HepG2 (cell line): ENCODE results near the gene MST1. TPM values are rescaled to one million over a fixed set of nuclear protein-coding genes. Genes with fewer than 3 reads are reported as not detected.

ENCODE experiments used
- BCL6 ChIP-seq: IDR thresholded peaks from 2 replicates; pipeline ENCODE4 v1.6.1; 2016; ENCODE audit warnings: missing genetic modification reagents, missing compliant biosample characterization
- ELF3 ChIP-seq: IDR thresholded peaks from 2 replicates; pipeline ENCODE4 v1.6.1; 2016; ENCODE audit warnings: missing genetic modification reagents, missing compliant biosample characterization
- HNF4A ChIP-seq: sonication (generic); formaldehyde crosslinking; IDR thresholded peaks from 2 replicates; pipeline ENCODE4 v1.4.0; 2020; ENCODE audit warnings: missing genetic modification reagents
- IRX3 ChIP-seq: sonication (generic); formaldehyde crosslinking; IDR thresholded peaks from 2 replicates; pipeline ENCODE4 v1.8.1; 2023; ENCODE audit warnings: mild to moderate bottlenecking, low read depth, missing genetic modification reagents, borderline replicate concordance
- NCOA2 ChIP-seq: sonication (generic); formaldehyde crosslinking; IDR thresholded peaks from 2 replicates; pipeline ENCODE4 v1.8.0; 2022; ENCODE audit warnings: inconsistent platforms
- SIX1 ChIP-seq: sonication (generic); formaldehyde crosslinking; IDR thresholded peaks from 2 replicates; pipeline ENCODE4 v1.4.0; 2020; ENCODE audit warnings: missing genetic modification reagents, borderline replicate concordance
- ZNF589 ChIP-seq: sonication (generic); formaldehyde crosslinking; conservative IDR thresholded peaks from 2 replicates; pipeline ENCODE4 v1.8.0; 2022; ENCODE audit warnings: mild to moderate bottlenecking, moderate library complexity, missing genetic modification reagents
- ZNF891 ChIP-seq: sonication (generic); formaldehyde crosslinking; IDR thresholded peaks from 2 replicates; pipeline ENCODE4 v1.5.0; 2020; ENCODE audit warnings: mild to moderate bottlenecking, missing genetic modification reagents
- polyA plus RNA-seq, 8 experiments: library from polyadenylated mRNA; depleted of rRNA in 3 of 8; stranded (reverse) in 7 of 8; unstranded in 1 of 8; fragments of >200 nt; fragmentation: Illumina TruSeq in 4 of 8; extraction: Trizol in 4 of 8; gene quantifications; 2 replicates each; pipeline versions ENCODE4 v1.2.1 to v1.2.3, GENCODE V29; 2011 to 2016; ENCODE audit warnings: low read depth in 4 of 8, missing spikeins in 1 of 8, mixed read lengths in 1 of 8; ENCODE audit not compliant: insufficient read depth in 1 of 8
- total RNA-seq, 5 experiments: library from RNA; depleted of rRNA; stranded (reverse); fragments of >200 nt; fragmentation: Illumina TruSeq; extraction: Trizol; gene quantifications; 2 replicates each; pipeline ENCODE4 v1.2.3, GENCODE V29; 2016; ENCODE audit warnings: low read depth in 1 of 5
- TF ChIP-seq, protein P1 (sequence below): sonication (generic); formaldehyde crosslinking; IDR thresholded peaks from 2 replicates; pipeline ENCODE4 v1.5.1; 2020; ENCODE audit warnings: missing genetic modification reagents, mild to moderate bottlenecking, borderline replicate concordance
- TF ChIP-seq, protein P2 (sequence below): sonication (generic); formaldehyde crosslinking; IDR thresholded peaks from 2 replicates; pipeline ENCODE4 v1.4.0; 2020; ENCODE audit warnings: mild to moderate bottlenecking, low read depth, missing genetic modification reagents
- TF ChIP-seq, protein P3 (sequence below): sonication (generic); formaldehyde crosslinking; IDR thresholded peaks from 2 replicates; pipeline ENCODE4 v1.4.0; 2020; ENCODE audit warnings: missing genetic modification reagents
- TF ChIP-seq, protein P4 (sequence below): sonication (generic); formaldehyde crosslinking; IDR thresholded peaks from 2 replicates; pipeline ENCODE4 v1.5.0; 2020; ENCODE audit warnings: mild to moderate bottlenecking, missing genetic modification reagents
- TF ChIP-seq, protein P5 (sequence below): sonication (generic); formaldehyde crosslinking; IDR thresholded peaks from 2 replicates; pipeline ENCODE4 v1.4.0; 2020; ENCODE audit warnings: mild to moderate bottlenecking, missing genetic modification reagents
- TF ChIP-seq, protein P6 (sequence below): sonication (generic); formaldehyde crosslinking; IDR thresholded peaks from 2 replicates; pipeline ENCODE4 v1.9.0; 2021; ENCODE audit warnings: mild to moderate bottlenecking, missing genetic modification reagents

The MST1 gene
- total and polyA plus RNA-seq, 2 of the 13 experiments (the other 11 are each of a cell fraction or from before 2014, with no cell fraction given), result 189 to 452 TPM

DNA sequence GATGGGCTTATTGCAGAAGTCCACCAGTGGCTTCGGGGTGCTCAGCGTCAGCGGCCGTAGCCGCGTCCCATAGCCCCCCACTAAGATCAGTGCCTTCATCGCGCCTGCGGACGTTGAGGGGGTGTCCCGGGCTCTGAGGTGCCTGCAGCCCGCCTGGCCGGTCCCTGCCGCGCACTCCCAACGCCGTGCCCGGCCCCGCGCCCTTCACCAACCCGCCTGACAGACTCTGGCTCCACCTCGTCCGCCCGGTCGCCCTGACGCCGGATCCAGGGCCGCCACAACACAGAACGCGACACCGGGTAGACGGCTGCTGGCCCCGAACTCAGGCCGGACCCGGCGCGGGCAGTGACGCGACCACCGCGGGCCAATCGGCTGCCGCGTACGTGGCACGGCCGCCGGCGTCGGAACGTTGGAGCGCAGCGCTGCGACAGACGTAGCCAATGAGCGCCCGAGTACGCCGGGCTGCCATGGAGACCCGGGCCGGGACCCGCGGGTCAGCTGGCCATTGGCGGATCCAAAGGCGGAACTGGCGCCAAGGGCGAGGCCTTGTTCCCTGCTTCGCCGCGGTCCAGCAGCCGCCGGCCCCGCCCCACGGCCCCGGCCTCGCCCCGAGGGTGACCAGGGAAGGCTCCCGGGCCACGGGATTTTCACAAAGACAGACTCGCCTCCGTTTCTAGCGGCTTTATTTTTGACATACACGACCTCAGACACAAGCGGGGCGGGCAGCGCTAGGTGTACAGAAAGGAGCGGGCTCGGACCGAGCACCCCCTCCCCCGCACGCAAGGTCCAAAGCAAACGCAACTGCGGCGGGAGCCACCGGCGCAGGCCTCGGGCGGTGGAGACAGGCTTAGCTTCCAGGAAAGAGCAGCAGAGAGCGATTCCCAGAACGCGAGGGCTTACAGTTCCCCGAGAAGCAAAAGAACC is 34.6 kb upstream of the MST1 start, which contains the start of gene GMPPB (continued):
- TF ChIP-seq, protein P1, sequence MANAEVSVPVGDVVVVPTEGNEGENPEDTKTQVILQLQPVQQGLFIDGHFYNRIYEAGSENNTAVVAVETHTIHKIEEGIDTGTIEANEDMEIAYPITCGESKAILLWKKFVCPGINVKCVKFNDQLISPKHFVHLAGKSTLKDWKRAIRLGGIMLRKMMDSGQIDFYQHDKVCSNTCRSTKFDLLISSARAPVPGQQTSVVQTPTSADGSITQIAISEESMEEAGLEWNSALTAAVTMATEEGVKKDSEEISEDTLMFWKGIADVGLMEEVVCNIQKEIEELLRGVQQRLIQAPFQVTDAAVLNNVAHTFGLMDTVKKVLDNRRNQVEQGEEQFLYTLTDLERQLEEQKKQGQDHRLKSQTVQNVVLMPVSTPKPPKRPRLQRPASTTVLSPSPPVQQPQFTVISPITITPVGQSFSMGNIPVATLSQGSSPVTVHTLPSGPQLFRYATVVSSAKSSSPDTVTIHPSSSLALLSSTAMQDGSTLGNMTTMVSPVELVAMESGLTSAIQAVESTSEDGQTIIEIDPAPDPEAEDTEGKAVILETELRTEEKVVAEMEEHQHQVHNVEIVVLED (CRISPR knock-in tag), result peak; percentile 100
- TF ChIP-seq, protein P2, sequence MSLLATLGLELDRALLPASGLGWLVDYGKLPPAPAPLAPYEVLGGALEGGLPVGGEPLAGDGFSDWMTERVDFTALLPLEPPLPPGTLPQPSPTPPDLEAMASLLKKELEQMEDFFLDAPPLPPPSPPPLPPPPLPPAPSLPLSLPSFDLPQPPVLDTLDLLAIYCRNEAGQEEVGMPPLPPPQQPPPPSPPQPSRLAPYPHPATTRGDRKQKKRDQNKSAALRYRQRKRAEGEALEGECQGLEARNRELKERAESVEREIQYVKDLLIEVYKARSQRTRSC, result no peak
- TF ChIP-seq, protein P3, sequence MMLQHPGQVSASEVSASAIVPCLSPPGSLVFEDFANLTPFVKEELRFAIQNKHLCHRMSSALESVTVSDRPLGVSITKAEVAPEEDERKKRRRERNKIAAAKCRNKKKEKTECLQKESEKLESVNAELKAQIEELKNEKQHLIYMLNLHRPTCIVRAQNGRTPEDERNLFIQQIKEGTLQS (CRISPR knock-in tag), result no peak
- TF ChIP-seq, protein P4, sequence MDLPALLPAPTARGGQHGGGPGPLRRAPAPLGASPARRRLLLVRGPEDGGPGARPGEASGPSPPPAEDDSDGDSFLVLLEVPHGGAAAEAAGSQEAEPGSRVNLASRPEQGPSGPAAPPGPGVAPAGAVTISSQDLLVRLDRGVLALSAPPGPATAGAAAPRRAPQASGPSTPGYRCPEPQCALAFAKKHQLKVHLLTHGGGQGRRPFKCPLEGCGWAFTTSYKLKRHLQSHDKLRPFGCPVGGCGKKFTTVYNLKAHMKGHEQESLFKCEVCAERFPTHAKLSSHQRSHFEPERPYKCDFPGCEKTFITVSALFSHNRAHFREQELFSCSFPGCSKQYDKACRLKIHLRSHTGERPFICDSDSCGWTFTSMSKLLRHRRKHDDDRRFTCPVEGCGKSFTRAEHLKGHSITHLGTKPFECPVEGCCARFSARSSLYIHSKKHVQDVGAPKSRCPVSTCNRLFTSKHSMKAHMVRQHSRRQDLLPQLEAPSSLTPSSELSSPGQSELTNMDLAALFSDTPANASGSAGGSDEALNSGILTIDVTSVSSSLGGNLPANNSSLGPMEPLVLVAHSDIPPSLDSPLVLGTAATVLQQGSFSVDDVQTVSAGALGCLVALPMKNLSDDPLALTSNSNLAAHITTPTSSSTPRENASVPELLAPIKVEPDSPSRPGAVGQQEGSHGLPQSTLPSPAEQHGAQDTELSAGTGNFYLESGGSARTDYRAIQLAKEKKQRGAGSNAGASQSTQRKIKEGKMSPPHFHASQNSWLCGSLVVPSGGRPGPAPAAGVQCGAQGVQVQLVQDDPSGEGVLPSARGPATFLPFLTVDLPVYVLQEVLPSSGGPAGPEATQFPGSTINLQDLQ, result 0 out of 2 replicates have a peak, but pooled peaks have one; percentile 0
- TF ChIP-seq, protein P5, sequence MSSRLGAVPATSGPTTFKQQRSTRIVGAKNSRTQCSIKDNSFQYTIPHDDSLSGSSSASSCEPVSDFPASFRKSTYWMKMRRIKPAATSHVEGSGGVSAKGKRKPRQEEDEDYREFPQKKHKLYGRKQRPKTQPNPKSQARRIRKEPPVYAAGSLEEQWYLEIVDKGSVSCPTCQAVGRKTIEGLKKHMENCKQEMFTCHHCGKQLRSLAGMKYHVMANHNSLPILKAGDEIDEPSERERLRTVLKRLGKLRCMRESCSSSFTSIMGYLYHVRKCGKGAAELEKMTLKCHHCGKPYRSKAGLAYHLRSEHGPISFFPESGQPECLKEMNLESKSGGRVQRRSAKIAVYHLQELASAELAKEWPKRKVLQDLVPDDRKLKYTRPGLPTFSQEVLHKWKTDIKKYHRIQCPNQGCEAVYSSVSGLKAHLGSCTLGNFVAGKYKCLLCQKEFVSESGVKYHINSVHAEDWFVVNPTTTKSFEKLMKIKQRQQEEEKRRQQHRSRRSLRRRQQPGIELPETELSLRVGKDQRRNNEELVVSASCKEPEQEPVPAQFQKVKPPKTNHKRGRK, result no peak
- TF ChIP-seq ZNF589 (CRISPR knock-in tag) (peak; percentile 94), NCOA2 (peak; percentile 10; the same call in 1 of the 2 replicates), ZNF891 (CRISPR knock-in tag) (peak; percentile 51; the same call in 1 of the 2 replicates), ELF3 (no peak), HNF4A (no peak), BCL6 (no peak), IRX3 (peak; percentile 7; the same call in 1 of the 2 replicates), SIX1 (CRISPR knock-in tag) (no peak)
- TF ChIP-seq, protein P6, sequence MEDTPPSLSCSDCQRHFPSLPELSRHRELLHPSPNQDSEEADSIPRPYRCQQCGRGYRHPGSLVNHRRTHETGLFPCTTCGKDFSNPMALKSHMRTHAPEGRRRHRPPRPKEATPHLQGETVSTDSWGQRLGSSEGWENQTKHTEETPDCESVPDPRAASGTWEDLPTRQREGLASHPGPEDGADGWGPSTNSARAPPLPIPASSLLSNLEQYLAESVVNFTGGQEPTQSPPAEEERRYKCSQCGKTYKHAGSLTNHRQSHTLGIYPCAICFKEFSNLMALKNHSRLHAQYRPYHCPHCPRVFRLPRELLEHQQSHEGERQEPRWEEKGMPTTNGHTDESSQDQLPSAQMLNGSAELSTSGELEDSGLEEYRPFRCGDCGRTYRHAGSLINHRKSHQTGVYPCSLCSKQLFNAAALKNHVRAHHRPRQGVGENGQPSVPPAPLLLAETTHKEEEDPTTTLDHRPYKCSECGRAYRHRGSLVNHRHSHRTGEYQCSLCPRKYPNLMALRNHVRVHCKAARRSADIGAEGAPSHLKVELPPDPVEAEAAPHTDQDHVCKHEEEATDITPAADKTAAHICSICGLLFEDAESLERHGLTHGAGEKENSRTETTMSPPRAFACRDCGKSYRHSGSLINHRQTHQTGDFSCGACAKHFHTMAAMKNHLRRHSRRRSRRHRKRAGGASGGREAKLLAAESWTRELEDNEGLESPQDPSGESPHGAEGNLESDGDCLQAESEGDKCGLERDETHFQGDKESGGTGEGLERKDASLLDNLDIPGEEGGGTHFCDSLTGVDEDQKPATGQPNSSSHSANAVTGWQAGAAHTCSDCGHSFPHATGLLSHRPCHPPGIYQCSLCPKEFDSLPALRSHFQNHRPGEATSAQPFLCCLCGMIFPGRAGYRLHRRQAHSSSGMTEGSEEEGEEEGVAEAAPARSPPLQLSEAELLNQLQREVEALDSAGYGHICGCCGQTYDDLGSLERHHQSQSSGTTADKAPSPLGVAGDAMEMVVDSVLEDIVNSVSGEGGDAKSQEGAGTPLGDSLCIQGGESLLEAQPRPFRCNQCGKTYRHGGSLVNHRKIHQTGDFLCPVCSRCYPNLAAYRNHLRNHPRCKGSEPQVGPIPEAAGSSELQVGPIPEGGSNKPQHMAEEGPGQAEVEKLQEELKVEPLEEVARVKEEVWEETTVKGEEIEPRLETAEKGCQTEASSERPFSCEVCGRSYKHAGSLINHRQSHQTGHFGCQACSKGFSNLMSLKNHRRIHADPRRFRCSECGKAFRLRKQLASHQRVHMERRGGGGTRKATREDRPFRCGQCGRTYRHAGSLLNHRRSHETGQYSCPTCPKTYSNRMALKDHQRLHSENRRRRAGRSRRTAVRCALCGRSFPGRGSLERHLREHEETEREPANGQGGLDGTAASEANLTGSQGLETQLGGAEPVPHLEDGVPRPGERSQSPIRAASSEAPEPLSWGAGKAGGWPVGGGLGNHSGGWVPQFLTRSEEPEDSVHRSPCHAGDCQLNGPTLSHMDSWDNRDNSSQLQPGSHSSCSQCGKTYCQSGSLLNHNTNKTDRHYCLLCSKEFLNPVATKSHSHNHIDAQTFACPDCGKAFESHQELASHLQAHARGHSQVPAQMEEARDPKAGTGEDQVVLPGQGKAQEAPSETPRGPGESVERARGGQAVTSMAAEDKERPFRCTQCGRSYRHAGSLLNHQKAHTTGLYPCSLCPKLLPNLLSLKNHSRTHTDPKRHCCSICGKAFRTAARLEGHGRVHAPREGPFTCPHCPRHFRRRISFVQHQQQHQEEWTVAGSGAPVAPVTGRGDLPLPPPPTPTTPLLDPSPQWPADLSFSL (CRISPR knock-in tag), result no peak
